ENCODE results near the gene DPYSL4.

Gene DPYSL4

GRCh38 chr10:132139526-132139925, 47.2 kb upstream of the DPYSL4 start:
- Histone ChIP-seq H3K4me1 (ENCODE audit: low read depth, poor library complexity, severe bottlenecking) (no peaks in the 10 kb centered on the region), H3K79me2 (ENCODE audit: insufficient read depth, low read depth) (no peaks in the 10 kb centered on the region), H3K4me3 (IDR thresholded peaks at IDR 0.05; ENCODE audit: insufficient read depth, low read depth, low read length) (no peak overlapping the region), H4K20me1 (ENCODE audit: insufficient read depth) (no peaks in the 10 kb centered on the region), H2AFZ (ENCODE audit: low read depth) (no peak overlapping the region), H3K27me3 (ENCODE audit: insufficient read depth, low read depth) (peaks cover 5% of the 10 kb centered on the region; the same call in 1 of the 2 replicates), H3K27ac (no peak overlapping the region), H3K4me2 (no peak overlapping the region), H3K36me3 (ENCODE audit: insufficient read depth) (no peaks in the 10 kb centered on the region), H3K9ac (no peak overlapping the region)
- no peak for TF ChIP-seq CTCF (conservative IDR thresholded peaks at IDR 0.05; ENCODE audit: low read depth, low read length)

GRCh38 chr10:132140167-132140925, 46.4 kb upstream of the DPYSL4 start:
- Histone ChIP-seq H3K27ac (no peak overlapping the region), H2AFZ (ENCODE audit: low read depth) (no peak overlapping the region), H3K9ac (no peak overlapping the region), H3K27me3 (ENCODE audit: insufficient read depth, low read depth) (peaks cover 9% of the 10 kb centered on the region; the same call in 1 of the 2 replicates), H3K36me3 (ENCODE audit: insufficient read depth) (no peaks in the 10 kb centered on the region), H3K4me2 (no peak overlapping the region), H3K79me2 (ENCODE audit: insufficient read depth, low read depth) (no peaks in the 10 kb centered on the region), H3K4me1 (ENCODE audit: low read depth, poor library complexity, severe bottlenecking) (no peaks in the 10 kb centered on the region), H3K4me3 (IDR thresholded peaks at IDR 0.05; ENCODE audit: insufficient read depth, low read depth, low read length) (no peak overlapping the region), H4K20me1 (ENCODE audit: insufficient read depth) (no peaks in the 10 kb centered on the region)
- TF ChIP-seq CTCF (conservative IDR thresholded peaks at IDR 0.05; ENCODE audit: low read depth, low read length), result no peak

- no peaks in the 10 kb centered on the region for H3K79me2 ChIP-seq (ENCODE audit: insufficient read depth, low read depth)
- H3K27ac ChIP-seq, result no peak overlapping the region
- H3K4me3 ChIP-seq (IDR thresholded peaks at IDR 0.05; ENCODE audit: insufficient read depth, low read depth, low read length), result no peak overlapping the region
- no peak overlapping the region for H3K9ac ChIP-seq
- no peak overlapping the region for H2AFZ ChIP-seq (ENCODE audit: low read depth)
- no peaks in the 10 kb centered on the region for H3K4me1 ChIP-seq (ENCODE audit: low read depth, poor library complexity, severe bottlenecking)
- H3K27me3 ChIP-seq (ENCODE audit: insufficient read depth, low read depth), result peaks cover 11% of the 10 kb centered on the region; the same call in 1 of the 2 replicates
- no peak overlapping the region for H3K4me2 ChIP-seq
- TF ChIP-seq CTCF (conservative IDR thresholded peaks at IDR 0.05; ENCODE audit: low read depth, low read length), result no peak
- no peaks in the 10 kb centered on the region for H4K20me1 ChIP-seq (ENCODE audit: insufficient read depth)
- H3K36me3 ChIP-seq (ENCODE audit: insufficient read depth), result no peaks in the 10 kb centered on the region
These were observed 45.7 kb upstream of the DPYSL4 start for GRCh38 chr10:132141076-132141475.

GRCh38 chr10:132141526-132142395, 45.0 kb upstream of the DPYSL4 start:
- peaks cover 11% of the 10 kb centered on the region; the same call in 1 of the 2 replicates for H3K27me3 ChIP-seq (ENCODE audit: insufficient read depth, low read depth)
- H3K27ac ChIP-seq, result no peak overlapping the region
- no peaks in the 10 kb centered on the region for H3K36me3 ChIP-seq (ENCODE audit: insufficient read depth)
- H3K79me2 ChIP-seq (ENCODE audit: insufficient read depth, low read depth), result no peaks in the 10 kb centered on the region
- TF ChIP-seq CTCF (conservative IDR thresholded peaks at IDR 0.05; ENCODE audit: low read depth, low read length), result no peak
- H3K4me2 ChIP-seq, result no peak overlapping the region
- H3K9ac ChIP-seq, result no peak overlapping the region
- H3K4me1 ChIP-seq (ENCODE audit: low read depth, poor library complexity, severe bottlenecking), result no peaks in the 10 kb centered on the region
- no peak overlapping the region for H2AFZ ChIP-seq (ENCODE audit: low read depth)
- no peaks in the 10 kb centered on the region for H4K20me1 ChIP-seq (ENCODE audit: insufficient read depth)
- no peak overlapping the region for H3K4me3 ChIP-seq (IDR thresholded peaks at IDR 0.05; ENCODE audit: insufficient read depth, low read depth, low read length)
